ENCODE data around the gene GSTCD.

GSTCD gene

DNA sequence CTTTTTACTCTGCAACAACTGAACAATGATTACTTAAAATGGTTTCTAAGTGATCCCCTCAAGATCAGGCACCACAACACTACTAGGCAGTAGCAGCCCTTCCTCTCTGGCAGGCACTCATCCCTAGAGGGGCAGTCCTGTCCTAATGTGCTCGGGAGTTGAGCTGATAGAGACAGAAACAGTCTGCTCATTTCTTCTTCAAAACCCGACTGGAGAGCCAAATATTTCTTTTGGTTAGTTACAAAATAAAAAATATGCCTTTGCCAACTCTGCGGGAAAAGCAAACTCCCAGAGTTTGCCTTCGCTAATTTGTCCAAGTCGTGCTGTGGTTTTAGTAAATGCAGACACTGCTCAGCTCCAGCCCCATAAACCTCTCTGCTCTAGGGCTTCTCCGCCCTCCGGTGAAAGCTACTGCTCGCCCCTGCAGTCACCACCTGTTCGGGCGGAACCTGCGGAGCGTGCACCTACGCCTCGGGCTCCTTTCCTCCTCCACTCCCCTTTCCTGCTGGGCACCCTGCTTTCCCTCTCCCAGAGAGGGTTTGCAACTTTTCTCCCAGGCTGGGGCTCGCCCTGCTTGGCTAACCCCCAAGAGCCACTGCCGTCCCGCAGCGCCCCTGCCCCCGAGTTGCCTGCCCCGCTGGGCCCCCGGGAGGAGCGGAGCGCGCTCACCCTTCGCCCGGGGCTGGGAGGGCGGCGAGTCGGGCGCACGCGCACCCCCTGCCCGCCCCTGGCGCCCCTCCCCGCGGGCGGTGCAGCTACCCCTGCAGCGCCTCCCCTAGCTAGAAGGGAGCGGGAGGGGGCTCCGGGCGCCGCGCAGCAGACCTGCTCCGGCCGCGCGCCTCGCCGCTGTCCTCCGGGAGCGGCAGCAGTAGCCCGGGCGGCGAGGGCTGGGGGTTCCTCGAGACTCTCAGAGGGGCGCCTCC lies 186.3 kb downstream of the GSTCD start, which contains the start of gene NPNT:
Gene NPNT (plus strand): TSS at position 812 of the 923 bp plus-strand sequence. CDS start 182 bp downstream, outside the sequence.
- no peak for DNase-seq

DNA sequence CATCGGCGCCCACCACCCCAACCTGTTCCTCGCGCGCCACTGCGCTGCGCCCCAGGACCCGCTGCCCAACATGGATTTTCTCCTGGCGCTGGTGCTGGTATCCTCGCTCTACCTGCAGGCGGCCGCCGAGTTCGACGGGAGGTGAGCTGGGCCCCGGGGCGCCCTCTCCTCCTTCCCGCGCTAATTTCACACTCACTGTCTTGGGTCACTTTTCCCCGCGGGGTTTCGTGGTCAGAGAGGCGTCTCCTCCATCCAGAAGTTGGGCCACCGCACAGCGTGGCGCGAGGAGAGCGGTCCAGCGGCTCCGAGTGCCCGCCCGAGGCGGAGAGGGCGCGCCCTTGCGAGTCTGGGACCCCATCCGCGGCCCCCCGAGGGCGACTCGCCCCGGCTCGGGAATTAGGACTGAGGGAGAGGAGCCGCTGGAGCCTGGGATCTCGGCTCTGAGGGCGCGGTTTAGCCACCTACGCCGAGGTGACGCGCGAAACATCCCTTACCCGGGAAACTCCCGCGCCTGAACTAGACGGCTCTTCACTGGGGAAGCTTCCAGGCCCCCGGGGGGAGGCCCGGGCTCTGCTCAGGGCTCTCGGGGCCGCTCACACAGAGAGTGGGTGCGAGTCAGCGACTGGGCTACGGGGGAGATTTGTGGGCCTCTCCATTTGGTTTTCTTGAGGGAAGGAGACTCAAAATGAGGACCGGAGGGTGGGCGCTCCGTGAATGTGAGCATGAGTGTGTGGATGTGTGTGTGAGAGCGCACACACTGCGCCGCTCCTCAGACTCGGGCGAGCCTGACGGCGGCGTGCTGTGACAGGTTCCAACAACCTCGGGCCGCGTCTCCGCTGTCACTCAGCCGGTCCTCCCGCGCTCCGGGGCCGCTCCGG lies 187.2 kb downstream of the GSTCD start:
- DNase-seq = no peak

DNA sequence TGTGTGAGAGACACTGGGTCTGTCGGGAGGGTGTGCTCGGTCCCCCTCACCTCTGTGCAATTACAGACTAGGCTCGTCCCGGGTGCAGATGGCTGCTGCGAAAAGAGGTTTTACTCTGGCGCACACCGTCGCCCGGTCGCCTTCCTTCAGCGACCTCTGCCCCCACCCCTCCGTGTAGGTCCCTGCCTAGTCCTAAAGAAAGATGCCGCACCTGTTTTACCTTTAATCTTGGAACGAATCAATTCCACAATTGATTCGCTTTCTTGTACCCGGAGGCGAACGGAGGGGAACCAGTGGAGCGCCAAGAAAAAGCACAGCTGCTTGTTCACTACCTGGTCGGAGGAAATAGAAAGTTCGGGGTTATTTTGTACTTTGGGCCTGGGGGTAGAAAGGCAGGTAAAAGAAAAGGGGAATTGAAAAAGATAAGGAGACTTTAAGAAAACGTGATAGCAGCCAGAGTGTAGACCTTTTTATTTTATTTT lies 187.9 kb downstream of the GSTCD start:
- DNase-seq = no peak

All from T1000 (cell line).